ENCODE data around the gene USF3.

DNA sequence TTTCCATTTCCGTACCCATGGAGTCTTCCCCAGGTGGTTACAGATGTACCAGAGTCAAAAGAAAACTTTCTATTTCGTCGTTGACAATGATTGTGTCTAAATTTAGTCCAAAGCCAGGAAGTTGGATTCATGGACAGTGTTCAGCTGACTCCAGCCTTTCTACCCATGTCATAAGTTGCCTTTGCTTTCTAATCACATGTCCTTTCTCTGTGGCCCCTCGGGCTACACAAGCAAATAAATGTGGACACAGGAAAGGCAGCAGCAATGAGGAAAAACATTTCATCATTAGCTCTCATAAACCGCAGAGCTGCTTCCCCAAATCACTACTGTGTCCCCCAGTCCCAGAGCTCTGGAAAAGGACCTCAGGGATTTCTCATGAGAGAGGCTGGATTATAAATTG lies 82.0 kb downstream of the USF3 start:
- TF ChIP-seq EZH2phosphoT487 (IDR thresholded peaks at IDR 0.05; ENCODE audit: unreplicated experiment) (no peak), EZH2 (IDR thresholded peaks at IDR 0.05; ENCODE audit: low read depth, unreplicated experiment) (no peak), CTCF (conservative IDR thresholded peaks at IDR 0.05; ENCODE audit: low read depth in 2 of 2) (no peak), ETS1 (IDR thresholded peaks at IDR 0.05) (no peak), POLR2AphosphoS5 (IDR thresholded peaks at IDR 0.05; ENCODE audit: low read depth) (no peak), JUNB (IDR thresholded peaks at IDR 0.05; ENCODE audit: unreplicated experiment) (no peak), ZNF331 (CRISPR knock-in tag; IDR thresholded peaks at IDR 0.05; ENCODE audit: low read depth) (no peak), CREB1 (CRISPR knock-in tag; IDR thresholded peaks at IDR 0.05; ENCODE audit: low read depth) (no peak), NANOG (IDR thresholded peaks at IDR 0.05; ENCODE audit: borderline replicate concordance) (no peak), STAT1 (IDR thresholded peaks at IDR 0.05; ENCODE audit: unreplicated experiment) (no peak)
- TF ChIP-seq, protein P1, sequence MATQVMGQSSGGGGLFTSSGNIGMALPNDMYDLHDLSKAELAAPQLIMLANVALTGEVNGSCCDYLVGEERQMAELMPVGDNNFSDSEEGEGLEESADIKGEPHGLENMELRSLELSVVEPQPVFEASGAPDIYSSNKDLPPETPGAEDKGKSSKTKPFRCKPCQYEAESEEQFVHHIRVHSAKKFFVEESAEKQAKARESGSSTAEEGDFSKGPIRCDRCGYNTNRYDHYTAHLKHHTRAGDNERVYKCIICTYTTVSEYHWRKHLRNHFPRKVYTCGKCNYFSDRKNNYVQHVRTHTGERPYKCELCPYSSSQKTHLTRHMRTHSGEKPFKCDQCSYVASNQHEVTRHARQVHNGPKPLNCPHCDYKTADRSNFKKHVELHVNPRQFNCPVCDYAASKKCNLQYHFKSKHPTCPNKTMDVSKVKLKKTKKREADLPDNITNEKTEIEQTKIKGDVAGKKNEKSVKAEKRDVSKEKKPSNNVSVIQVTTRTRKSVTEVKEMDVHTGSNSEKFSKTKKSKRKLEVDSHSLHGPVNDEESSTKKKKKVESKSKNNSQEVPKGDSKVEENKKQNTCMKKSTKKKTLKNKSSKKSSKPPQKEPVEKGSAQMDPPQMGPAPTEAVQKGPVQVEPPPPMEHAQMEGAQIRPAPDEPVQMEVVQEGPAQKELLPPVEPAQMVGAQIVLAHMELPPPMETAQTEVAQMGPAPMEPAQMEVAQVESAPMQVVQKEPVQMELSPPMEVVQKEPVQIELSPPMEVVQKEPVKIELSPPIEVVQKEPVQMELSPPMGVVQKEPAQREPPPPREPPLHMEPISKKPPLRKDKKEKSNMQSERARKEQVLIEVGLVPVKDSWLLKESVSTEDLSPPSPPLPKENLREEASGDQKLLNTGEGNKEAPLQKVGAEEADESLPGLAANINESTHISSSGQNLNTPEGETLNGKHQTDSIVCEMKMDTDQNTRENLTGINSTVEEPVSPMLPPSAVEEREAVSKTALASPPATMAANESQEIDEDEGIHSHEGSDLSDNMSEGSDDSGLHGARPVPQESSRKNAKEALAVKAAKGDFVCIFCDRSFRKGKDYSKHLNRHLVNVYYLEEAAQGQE (IDR thresholded peaks at IDR 0.05; ENCODE audit: unreplicated experiment) = no peak
- TF ChIP-seq, protein P2, sequence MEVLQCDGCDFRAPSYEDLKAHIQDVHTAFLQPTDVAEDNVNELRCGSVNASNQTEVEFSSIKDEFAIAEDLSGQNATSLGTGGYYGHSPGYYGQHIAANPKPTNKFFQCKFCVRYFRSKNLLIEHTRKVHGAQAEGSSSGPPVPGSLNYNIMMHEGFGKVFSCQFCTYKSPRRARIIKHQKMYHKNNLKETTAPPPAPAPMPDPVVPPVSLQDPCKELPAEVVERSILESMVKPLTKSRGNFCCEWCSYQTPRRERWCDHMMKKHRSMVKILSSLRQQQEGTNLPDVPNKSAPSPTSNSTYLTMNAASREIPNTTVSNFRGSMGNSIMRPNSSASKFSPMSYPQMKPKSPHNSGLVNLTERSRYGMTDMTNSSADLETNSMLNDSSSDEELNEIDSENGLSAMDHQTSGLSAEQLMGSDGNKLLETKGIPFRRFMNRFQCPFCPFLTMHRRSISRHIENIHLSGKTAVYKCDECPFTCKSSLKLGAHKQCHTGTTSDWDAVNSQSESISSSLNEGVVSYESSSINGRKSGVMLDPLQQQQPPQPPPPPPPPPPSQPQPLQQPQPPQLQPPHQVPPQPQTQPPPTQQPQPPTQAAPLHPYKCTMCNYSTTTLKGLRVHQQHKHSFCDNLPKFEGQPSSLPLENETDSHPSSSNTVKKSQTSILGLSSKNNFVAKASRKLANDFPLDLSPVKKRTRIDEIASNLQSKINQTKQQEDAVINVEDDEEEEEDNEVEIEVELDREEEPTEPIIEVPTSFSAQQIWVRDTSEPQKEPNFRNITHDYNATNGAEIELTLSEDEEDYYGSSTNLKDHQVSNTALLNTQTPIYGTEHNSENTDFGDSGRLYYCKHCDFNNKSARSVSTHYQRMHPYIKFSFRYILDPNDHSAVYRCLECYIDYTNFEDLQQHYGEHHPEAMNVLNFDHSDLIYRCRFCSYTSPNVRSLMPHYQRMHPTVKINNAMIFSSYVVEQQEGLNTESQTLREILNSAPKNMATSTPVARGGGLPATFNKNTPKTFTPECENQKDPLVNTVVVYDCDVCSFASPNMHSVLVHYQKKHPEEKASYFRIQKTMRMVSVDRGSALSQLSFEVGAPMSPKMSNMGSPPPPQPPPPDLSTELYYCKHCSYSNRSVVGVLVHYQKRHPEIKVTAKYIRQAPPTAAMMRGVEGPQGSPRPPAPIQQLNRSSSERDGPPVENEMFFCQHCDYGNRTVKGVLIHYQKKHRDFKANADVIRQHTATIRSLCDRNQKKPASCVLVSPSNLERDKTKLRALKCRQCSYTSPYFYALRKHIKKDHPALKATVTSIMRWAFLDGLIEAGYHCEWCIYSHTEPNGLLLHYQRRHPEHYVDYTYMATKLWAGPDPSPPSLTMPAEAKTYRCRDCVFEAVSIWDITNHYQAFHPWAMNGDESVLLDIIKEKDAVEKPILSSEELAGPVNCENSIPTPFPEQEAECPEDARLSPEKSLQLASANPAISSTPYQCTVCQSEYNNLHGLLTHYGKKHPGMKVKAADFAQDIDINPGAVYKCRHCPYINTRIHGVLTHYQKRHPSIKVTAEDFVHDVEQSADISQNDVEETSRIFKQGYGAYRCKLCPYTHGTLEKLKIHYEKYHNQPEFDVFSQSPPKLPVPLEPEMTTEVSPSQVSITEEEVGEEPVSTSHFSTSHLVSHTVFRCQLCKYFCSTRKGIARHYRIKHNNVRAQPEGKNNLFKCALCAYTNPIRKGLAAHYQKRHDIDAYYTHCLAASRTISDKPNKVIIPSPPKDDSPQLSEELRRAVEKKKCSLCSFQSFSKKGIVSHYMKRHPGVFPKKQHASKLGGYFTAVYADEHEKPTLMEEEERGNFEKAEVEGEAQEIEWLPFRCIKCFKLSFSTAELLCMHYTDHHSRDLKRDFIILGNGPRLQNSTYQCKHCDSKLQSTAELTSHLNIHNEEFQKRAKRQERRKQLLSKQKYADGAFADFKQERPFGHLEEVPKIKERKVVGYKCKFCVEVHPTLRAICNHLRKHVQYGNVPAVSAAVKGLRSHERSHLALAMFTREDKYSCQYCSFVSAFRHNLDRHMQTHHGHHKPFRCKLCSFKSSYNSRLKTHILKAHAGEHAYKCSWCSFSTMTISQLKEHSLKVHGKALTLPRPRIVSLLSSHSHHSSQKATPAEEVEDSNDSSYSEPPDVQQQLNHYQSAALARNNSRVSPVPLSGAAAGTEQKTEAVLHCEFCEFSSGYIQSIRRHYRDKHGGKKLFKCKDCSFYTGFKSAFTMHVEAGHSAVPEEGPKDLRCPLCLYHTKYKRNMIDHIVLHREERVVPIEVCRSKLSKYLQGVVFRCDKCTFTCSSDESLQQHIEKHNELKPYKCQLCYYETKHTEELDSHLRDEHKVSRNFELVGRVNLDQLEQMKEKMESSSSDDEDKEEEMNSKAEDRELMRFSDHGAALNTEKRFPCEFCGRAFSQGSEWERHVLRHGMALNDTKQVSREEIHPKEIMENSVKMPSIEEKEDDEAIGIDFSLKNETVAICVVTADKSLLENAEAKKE (CRISPR knock-in tag; IDR thresholded peaks at IDR 0.05) = no peak
